NCI-H82 (cell line): ENCODE results near the gene SIGLEC14.
"Not testable (repeated sequence)": the region's sequence is repeated elsewhere in the genome, so short reads cannot be mapped to it uniquely, and the experiment has no call there.

Experiments
- DNase-seq: peaks from one replicate; lab custom pipeline; 2025; lab: John Stamatoyannopoulos, UW

SIGLEC14 gene

GRCh38 chr19:51646730-51647129, at the start of gene SIGLEC14:
SIGLEC14 (minus strand) TSS chr19:51646825; CDS start chr19:51646759, 66 bp downstream.
- DNase-seq, result not testable (repeated sequence)

GRCh38 chr19:51695702-51696315, 49.2 kb upstream of the SIGLEC14 start:
- DNase-seq, result no peak

- no peak for DNase-seq
Observed at GRCh38 chr19:51695088-51695487, 48.5 kb upstream of the SIGLEC14 start.

GRCh38 chr19:51694318-51695085, 47.9 kb upstream of the SIGLEC14 start:
- no peak for DNase-seq

GRCh38 chr19:51693819-51694218, 47.2 kb upstream of the SIGLEC14 start:
- no peak for DNase-seq

GRCh38 chr19:51693260-51693659, 46.6 kb upstream of the SIGLEC14 start, which contains the start of gene SPACA6:
SPACA6 (plus strand) TSS chr19:51693330; CDS start chr19:51693527, 197 bp downstream.
- DNase-seq, result no peak

- DNase-seq, result no peak
Observed at GRCh38 chr19:51692468-51692867, 45.8 kb upstream of the SIGLEC14 start.

- DNase-seq, result no peak
Observed at GRCh38 chr19:51691584-51692428, 45.2 kb upstream of the SIGLEC14 start.

- no peak for DNase-seq
Observed at GRCh38 chr19:51691074-51691583, 44.5 kb upstream of the SIGLEC14 start.

- DNase-seq, result peak; percentile 77
Observed at GRCh38 chr19:51690454-51691073, 43.9 kb upstream of the SIGLEC14 start.

- peak; percentile 46 for DNase-seq
Observed at GRCh38 chr19:51689751-51690453, 43.3 kb upstream of the SIGLEC14 start.

GRCh38 chr19:51688671-51689571, 42.3 kb upstream of the SIGLEC14 start:
- peak; percentile 71 for DNase-seq

- DNase-seq, result peak; percentile 60
Observed at GRCh38 chr19:51687791-51688670, 41.4 kb upstream of the SIGLEC14 start.

- no peak for DNase-seq
Observed at GRCh38 chr19:51686171-51686570, 39.5 kb upstream of the SIGLEC14 start.

- peak; percentile 33 for DNase-seq
Observed at GRCh38 chr19:51681286-51681941, 34.8 kb upstream of the SIGLEC14 start.

- DNase-seq, result no peak
Observed at GRCh38 chr19:51680474-51680873, 33.8 kb upstream of the SIGLEC14 start.

- DNase-seq, result no peak
Observed at GRCh38 chr19:51676566-51677083, 30.0 kb upstream of the SIGLEC14 start.

GRCh38 chr19:51675911-51676565, 29.4 kb upstream of the SIGLEC14 start:
- DNase-seq, result peak; percentile 28
